Activated CD8-positive, alpha-beta memory T cell treated with anti-CD3 and anti-CD28 coated beads, Interleukin-2, amount 10 ng/mL, durations not matched to agents 7 days and 5 days (primary cell): ENCODE measurements around the gene AATK. TPM values are rescaled to one million over a fixed set of nuclear protein-coding genes. Genes with fewer than 3 reads are reported as not detected.

Experiments
- ATAC-seq: fragments of 150-1000 bp; cut with Tn5 transposase; one replicate; pipeline ENCODE4 v1.10.0; 2021; ENCODE audit warnings: moderate library complexity
- CTCF ChIA-PET: fragments of 350-600 bp; sonication (Branson Sonifier 250); formaldehyde crosslinking; loops from one replicate; lab custom pipeline; 2021; ENCODE audit warnings: antibody characterized with exemption; lab: Charles Lee
- DNase-seq: peaks from one replicate; pipeline ENCODE4 v3.0.0-alpha.2; 2020
- H3K27ac Mint-ChIP-seq: one replicate; pipeline ENCODE4 v1.8.0; 2021; ENCODE audit warnings: mild to moderate bottlenecking, mixed read lengths
- H3K27me3 Mint-ChIP-seq: one replicate; pipeline ENCODE4 v1.8.0; 2021; ENCODE audit warnings: mixed read lengths
- H3K36me3 Mint-ChIP-seq: one replicate; pipeline ENCODE4 v1.8.0; 2021; ENCODE audit warnings: mild to moderate bottlenecking, mixed read lengths
- H3K4me1 Mint-ChIP-seq: one replicate; pipeline ENCODE4 v1.8.0; 2021; ENCODE audit warnings: mixed read lengths
- H3K4me3 Mint-ChIP-seq: one replicate; pipeline ENCODE4 v1.8.0; 2021; ENCODE audit warnings: mild to moderate bottlenecking, moderate library complexity, mixed read lengths
- H3K9me3 Mint-ChIP-seq: one replicate; pipeline ENCODE4 v1.8.0; 2022; ENCODE audit warnings: low read depth, mixed read lengths
- total RNA-seq, 2 experiments: library from RNA; stranded (reverse); gene quantifications; one replicate each; pipeline ENCODE4 v1.2.3, GENCODE V29; 2021

Gene AATK
- total RNA-seq, 2 experiments from 2014 or later, result 0.06 to 0.26 TPM

- H3K4me3 Mint-ChIP-seq, result no peak overlapping the region
- no peaks in the 10 kb centered on the region for H3K4me1 Mint-ChIP-seq
- H3K27ac Mint-ChIP-seq, result no peak overlapping the region
- peaks cover 13% of the 10 kb centered on the region for H3K9me3 Mint-ChIP-seq
- H3K27me3 Mint-ChIP-seq, result no peaks in the 10 kb centered on the region
- DNase-seq (no peak), ATAC-seq (no peak)
- H3K36me3 Mint-ChIP-seq, result no peaks in the 10 kb centered on the region
- CTCF ChIA-PET, result no interaction called here
These were observed 29.7 kb downstream of the AATK start for GRCh38 chr17:81136366-81136765.

GRCh38 chr17:81135505-81136278 lies 30.3 kb downstream of the AATK start:
- Mint-ChIP-seq H3K27ac (no peak overlapping the region), H3K27me3 (no peaks in the 10 kb centered on the region), H3K4me1 (no peaks in the 10 kb centered on the region), H3K9me3 (peaks cover 13% of the 10 kb centered on the region), H3K4me3 (no peak overlapping the region), H3K36me3 (no peaks in the 10 kb centered on the region)
- no peak for ATAC-seq
- DNase-seq, result no peak
- CTCF ChIA-PET, result interaction anchor here (1.0 kb wide), 1 partner anchor 349 kb away, joined by 3 read pairs; no protein-coding TSS in a partner anchor

DNA sequence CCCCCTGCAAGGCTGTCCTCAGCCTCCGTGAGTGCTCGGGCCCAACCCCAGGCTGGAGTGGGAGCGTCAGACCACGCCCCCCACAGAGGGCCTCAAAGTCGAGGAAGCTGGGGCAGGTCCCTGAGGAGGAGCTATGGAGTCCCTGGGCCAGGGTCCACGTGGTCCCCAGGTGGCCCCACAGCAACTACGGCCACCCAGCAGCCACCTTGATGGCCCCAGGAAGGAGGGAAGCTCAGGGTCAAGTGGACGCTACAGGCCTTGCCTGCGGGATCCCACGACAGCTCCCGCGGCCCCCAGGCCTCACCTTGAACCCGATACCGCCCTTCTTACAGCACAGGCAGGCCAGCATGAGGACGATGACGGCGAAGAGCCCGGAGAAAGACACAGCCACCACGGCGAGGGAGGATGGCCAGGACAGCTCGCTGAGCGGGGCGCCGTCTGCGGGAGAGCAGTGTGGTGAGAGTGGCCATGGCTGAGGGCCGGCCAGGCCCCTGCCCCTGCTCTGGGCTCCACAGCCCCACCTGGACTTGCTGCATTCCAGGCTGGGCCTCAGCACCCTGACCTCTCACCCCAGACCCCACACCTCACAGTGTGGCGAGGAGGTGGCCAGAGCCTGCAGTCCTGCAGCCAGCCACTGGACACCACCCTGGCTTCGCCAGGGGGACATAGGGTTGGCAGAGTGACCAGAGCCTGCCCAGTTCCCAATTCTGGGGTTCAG lies 31.8 kb downstream of the AATK start:
- ATAC-seq (no peak), DNase-seq (no peak)
- Mint-ChIP-seq H3K27me3 (no peaks in the 10 kb centered on the region), H3K4me3 (no peak overlapping the region), H3K27ac (no peak overlapping the region), H3K9me3 (peaks cover 13% of the 10 kb centered on the region), H3K4me1 (no peaks in the 10 kb centered on the region), H3K36me3 (no peaks in the 10 kb centered on the region)
- CTCF ChIA-PET, result no interaction called here

DNA sequence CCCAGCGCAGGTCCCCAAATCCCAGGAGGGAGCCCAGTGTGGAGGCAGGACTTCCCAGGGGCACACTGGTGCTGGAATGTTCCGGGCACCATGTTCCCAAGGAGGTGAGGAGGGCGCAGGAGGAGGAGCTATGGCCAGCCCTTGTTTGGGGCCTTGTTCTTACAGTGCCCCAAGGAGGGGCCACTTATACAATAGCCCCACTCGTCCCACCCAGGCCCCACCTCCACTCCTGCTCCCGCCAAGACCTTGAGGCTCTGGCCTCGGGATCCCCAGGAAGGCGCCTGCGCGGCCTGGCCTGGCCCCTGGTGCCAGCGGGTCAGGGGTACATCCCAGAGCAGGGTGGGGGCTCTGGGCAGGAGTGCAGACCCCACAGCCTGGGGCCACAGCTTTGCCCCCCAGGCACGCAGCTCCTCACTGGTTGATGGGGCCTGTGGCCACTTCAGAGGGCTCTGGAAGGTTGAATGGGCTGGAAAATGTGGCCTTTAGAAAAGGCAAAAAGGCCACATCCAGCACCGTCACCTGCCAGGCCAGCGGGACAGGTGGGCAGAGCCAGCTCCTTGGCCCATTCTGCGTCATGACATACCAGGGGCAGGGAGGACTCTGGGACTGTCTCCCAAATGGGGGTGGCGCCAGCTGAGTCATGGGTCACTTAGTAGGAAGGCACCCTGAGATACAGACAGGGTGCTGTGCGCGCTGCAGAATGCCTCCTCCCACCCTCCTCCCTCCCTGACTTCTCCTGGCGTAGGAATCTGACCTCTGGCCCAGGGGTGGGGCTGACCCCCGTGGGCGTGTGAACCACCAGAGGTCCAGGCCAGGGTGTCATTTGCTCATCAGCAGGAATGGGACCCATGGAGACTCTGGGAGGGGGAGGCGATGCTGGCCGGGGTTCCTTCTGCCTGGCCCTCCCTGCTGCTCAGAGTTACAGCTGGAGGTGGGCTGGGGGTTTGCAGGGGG lies 33.0 kb downstream of the AATK start:
- DNase-seq (no peak), ATAC-seq (no peak)
- H3K4me3 Mint-ChIP-seq, result no peak overlapping the region
- H3K27ac Mint-ChIP-seq, result no peak overlapping the region
- no peaks in the 10 kb centered on the region for H3K4me1 Mint-ChIP-seq
- peaks cover 6% of the 10 kb centered on the region for H3K9me3 Mint-ChIP-seq
- CTCF ChIA-PET, result no interaction called here
- no peaks in the 10 kb centered on the region for H3K27me3 Mint-ChIP-seq
- H3K36me3 Mint-ChIP-seq, result no peaks in the 10 kb centered on the region

DNA sequence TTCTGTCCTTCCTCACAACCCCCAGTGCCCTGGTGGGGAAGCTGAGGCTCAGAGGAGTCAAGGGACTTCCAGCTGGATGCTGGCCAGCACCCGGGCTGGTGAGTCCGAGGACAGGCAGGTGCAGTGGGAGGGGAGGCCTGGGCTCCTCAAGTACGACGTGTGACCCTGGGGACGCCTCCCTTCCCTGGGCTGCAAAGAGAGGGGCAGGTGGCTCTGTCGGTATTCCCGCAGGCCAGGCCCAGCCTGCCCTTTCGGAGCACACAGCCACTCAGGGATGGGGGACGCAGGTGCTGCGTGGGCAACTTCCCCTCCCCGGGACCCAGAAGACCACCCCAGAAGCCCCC lies 33.9 kb downstream of the AATK start:
- Mint-ChIP-seq H3K27ac (no peak overlapping the region), H3K9me3 (no peaks in the 10 kb centered on the region), H3K36me3 (no peaks in the 10 kb centered on the region), H3K27me3 (no peaks in the 10 kb centered on the region), H3K4me3 (no peak overlapping the region), H3K4me1 (no peaks in the 10 kb centered on the region)
- CTCF ChIA-PET, result no interaction called here
- ATAC-seq, result no peak
- no peak for DNase-seq

DNA sequence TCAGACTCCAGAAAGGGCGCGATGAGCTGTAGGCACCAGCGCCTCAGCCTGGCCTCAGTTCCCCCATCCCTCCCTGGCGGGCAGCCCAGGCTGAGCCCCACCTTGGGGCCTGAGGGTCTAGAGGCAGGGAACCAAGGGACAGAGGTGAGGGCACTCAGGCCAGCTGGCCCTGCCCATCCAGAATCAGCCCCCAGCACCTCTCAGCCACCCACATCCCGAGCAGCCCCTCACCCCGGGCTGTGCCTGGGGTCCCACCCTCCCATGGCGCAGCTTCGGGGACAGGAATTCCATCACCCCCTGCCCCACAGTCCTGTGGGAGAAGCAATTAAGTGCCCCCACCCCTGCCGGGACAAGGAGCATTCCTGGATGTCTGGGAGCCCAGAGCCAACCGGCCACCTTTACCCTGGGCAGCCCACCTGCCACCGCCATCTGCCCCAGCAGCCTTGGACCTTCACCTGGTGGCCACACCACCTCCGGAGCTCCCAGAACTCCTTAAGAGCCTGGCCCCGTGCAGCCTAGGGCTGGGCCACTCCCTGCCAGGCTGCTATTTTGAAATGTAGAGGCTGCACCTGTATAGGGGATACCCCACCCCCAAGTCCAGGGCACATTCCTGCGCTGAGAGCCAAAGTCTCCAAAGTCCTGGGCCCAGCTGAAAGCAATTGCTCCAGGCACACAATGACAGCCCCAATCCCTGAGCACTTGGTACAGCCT lies 34.4 kb downstream of the AATK start:
- no peak for ATAC-seq
- Mint-ChIP-seq H3K4me1 (no peaks in the 10 kb centered on the region), H3K27me3 (no peaks in the 10 kb centered on the region), H3K9me3 (no peaks in the 10 kb centered on the region), H3K36me3 (no peaks in the 10 kb centered on the region), H3K27ac (no peak overlapping the region), H3K4me3 (no peak overlapping the region)
- DNase-seq, result no peak
- CTCF ChIA-PET, result no interaction called here

DNA sequence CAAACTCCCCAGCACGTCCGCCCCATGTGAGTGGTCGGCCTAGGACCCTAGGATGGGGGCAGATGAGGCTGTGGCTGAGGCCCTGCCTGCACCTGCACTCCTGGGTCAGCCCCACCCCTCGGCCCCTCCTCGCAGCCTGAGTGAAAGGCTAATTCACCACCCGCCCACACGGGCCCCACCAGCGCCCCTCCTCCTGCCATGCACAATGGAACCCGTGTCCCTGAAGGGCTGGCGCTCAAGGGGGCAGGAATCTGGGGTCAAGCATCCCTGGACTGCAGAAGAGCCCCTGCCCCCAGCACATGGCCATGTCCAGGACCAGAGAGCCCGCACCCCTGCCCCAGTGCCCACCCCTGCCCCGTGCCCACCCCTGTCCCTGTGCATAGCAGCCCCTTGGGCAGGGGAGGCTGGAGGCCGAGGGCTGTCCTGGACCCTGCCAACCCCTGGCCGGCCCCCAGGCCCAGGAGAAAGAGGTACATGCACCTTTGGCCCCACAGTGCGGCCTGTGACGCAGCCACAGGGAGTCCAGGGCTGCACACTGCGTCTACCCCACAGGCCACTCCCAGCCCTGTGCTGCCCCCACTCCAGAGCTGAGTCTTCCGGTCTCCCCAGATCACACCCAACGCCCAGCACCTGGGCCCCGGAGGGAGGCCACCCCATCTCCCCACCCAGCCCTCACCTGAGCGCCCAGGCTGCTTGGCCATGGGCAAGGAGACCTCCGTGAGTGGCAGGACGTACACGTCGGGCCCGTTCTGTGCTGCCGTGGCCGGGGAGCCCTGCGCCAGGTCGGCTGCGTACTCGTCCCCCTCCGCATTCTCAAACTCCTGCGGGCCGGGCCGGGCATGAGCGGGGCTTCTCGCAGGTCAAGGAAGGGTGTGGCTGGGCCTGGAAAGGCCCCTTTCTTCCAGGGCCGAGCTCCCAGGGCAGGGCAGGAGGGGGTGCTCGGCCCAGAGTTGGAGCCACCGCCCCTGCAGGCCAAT lies 35.3 kb downstream of the AATK start:
- Mint-ChIP-seq H3K9me3 (no peaks in the 10 kb centered on the region), H3K4me1 (no peaks in the 10 kb centered on the region), H3K27me3 (no peaks in the 10 kb centered on the region), H3K27ac (no peak overlapping the region), H3K36me3 (no peaks in the 10 kb centered on the region), H3K4me3 (no peak overlapping the region)
- DNase-seq (no peak), ATAC-seq (no peak)
- CTCF ChIA-PET, result no interaction called here

DNA sequence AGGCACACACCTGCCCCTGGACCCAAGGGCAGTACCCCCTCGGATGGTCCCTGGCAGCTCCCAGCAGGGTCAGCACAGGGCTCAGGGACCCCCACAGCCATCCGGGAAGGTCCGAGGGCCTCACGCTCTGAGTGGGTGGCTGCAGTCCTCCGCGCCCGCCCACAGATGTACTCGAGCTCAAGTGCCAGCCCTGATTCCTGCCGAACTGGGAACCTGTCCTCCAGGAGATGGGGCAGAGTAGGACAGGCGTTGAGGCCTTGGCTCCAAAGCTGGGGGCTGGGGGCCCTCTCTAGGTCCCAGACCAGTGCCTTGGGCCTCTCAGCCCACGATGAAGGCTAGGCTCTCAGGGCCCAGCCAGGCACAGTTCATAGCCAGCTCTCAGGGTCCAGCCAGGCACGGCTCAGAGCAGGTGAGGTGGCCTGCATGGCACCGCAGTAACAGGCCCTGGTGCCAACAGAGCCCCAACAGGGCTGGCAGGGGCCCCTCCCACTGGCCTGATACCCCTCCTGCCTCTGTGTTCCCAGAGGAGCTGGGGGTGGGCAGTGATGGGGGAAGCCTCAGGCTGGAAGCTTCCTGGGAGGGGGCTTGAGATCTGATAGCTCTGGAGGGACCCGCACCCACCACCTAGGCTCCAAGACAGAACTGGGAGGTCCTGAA lies 36.2 kb downstream of the AATK start:
- DNase-seq (no peak), ATAC-seq (no peak)
- no peaks in the 10 kb centered on the region for H3K4me1 Mint-ChIP-seq
- no peak overlapping the region for H3K27ac Mint-ChIP-seq
- CTCF ChIA-PET, result no interaction called here
- no peaks in the 10 kb centered on the region for H3K27me3 Mint-ChIP-seq
- no peak overlapping the region for H3K4me3 Mint-ChIP-seq
- no peaks in the 10 kb centered on the region for H3K36me3 Mint-ChIP-seq
- no peaks in the 10 kb centered on the region for H3K9me3 Mint-ChIP-seq

DNA sequence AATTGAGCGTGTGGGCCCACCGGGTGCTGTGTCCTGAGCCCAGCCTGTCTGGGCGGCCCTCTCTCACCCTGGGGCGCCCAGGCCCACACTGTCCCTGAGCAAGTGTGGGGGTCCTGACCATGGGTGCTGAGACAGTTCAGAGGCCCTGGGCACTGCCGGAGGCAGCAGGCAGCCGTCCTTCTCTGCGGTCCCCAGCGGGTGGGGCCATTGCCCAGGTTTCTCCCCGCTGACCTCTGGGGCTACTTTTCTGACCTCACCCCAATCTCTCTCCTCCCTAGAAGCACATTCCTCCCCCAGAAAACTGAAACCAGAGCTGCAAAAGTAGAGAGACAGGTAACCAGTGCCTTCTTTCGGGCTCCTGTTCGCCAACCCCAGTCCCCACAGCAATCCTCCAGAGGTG lies 36.7 kb downstream of the AATK start:
- Mint-ChIP-seq H3K4me1 (no peaks in the 10 kb centered on the region), H3K4me3 (no peak overlapping the region), H3K27ac (no peak overlapping the region), H3K27me3 (no peaks in the 10 kb centered on the region), H3K36me3 (no peaks in the 10 kb centered on the region), H3K9me3 (no peaks in the 10 kb centered on the region)
- ATAC-seq, result peak; percentile 10
- CTCF ChIA-PET, result no interaction called here
- DNase-seq, result no peak

- Mint-ChIP-seq H3K27ac (no peak overlapping the region), H3K36me3 (no peaks in the 10 kb centered on the region), H3K4me1 (no peaks in the 10 kb centered on the region), H3K4me3 (no peak overlapping the region), H3K27me3 (no peaks in the 10 kb centered on the region), H3K9me3 (no peaks in the 10 kb centered on the region)
- no peak for DNase-seq
- no peak for ATAC-seq
- CTCF ChIA-PET, result no interaction called here
These were observed 37.2 kb downstream of the AATK start for GRCh38 chr17:81128774-81129173.

- H3K27ac Mint-ChIP-seq, result no peak overlapping the region
- H3K27me3 Mint-ChIP-seq, result no peaks in the 10 kb centered on the region
- DNase-seq, result no peak
- CTCF ChIA-PET, result no interaction called here
- H3K9me3 Mint-ChIP-seq, result no peaks in the 10 kb centered on the region
- no peaks in the 10 kb centered on the region for H3K4me1 Mint-ChIP-seq
- H3K4me3 Mint-ChIP-seq, result no peak overlapping the region
- H3K36me3 Mint-ChIP-seq, result no peaks in the 10 kb centered on the region
- no peak for ATAC-seq
These were observed 37.7 kb downstream of the AATK start for GRCh38 chr17:81128338-81128737.
